OCI-LY7 (cell line): Measurements from ENCODE around the gene PGBD1.

Source experiments
- CTCF ChIP-seq: fragments of 200-600 bp; sonication (generic); conservative IDR thresholded peaks from 2 replicates; pipeline ENCODE4 v1.5.1; 2014; ENCODE audit warnings: mild to moderate bottlenecking, antibody characterized with exemption, low read length, moderate library complexity, mixed read lengths
- EZH2phosphoT487 ChIP-seq: fragments of 200-600 bp; sonication (generic); IDR thresholded peaks from 2 replicates; pipeline ENCODE4 v1.6.1; 2018; ENCODE audit warnings: low read depth, borderline replicate concordance, mild to moderate bottlenecking, mixed run types, antibody characterized with exemption, low read length, moderate library complexity, mixed read lengths

- no peak for TF ChIP-seq CTCF
- no peak for TF ChIP-seq EZH2phosphoT487
These were observed 68.0 kb downstream of the PGBD1 start for GRCh38 chr6:28349344-28349891.
